GM19043 (cell line): ENCODE results near the gene OXNAD1.

Source experiments
- ATAC-seq: cut with Tn5 transposase; IDR thresholded peaks from one replicate; pipeline ENCODE4 v1.9.1; 2021; ENCODE audit warnings: low read depth; ENCODE audit not compliant: unreplicated experiment

Gene OXNAD1

GRCh38 chr3:16264708-16265454, at the start of gene OXNAD1, which contains the start of gene DPH3:
Gene OXNAD1 (plus strand): TSS chr3:16265212. CDS start chr3:16270953, 5,741 bp downstream.
Gene DPH3 (minus strand): TSS chr3:16264943. CDS start chr3:16264876, 67 bp downstream.
- peak; percentile 100 for ATAC-seq

- ATAC-seq, result no peak
Observed at GRCh38 chr3:16216373-16216935, 48.6 kb upstream of the OXNAD1 start.

GRCh38 chr3:16219777-16220176, 45.2 kb upstream of the OXNAD1 start:
- ATAC-seq, result no peak

GRCh38 chr3:16221990-16222389, 43.0 kb upstream of the OXNAD1 start:
- ATAC-seq, result no peak

GRCh38 chr3:16222547-16222946, 42.5 kb upstream of the OXNAD1 start:
- ATAC-seq, result no peak

- ATAC-seq, result no peak
Observed at GRCh38 chr3:16224325-16224724, 40.7 kb upstream of the OXNAD1 start.

GRCh38 chr3:16227566-16227965, 37.4 kb upstream of the OXNAD1 start:
- no peak for ATAC-seq

- ATAC-seq, result no peak
Observed at GRCh38 chr3:16229681-16230080, 35.3 kb upstream of the OXNAD1 start.

GRCh38 chr3:16231983-16232382, 33.0 kb upstream of the OXNAD1 start:
- ATAC-seq, result no peak

- no peak for ATAC-seq
Observed at GRCh38 chr3:16233806-16234205, 31.2 kb upstream of the OXNAD1 start.

- no peak for ATAC-seq
Observed at GRCh38 chr3:16234281-16234680, 30.7 kb upstream of the OXNAD1 start.

GRCh38 chr3:16236030-16236639, 28.9 kb upstream of the OXNAD1 start:
- ATAC-seq, result no peak

- no peak for ATAC-seq
Observed at GRCh38 chr3:16236856-16237393, 28.1 kb upstream of the OXNAD1 start.

GRCh38 chr3:16239086-16239770, 25.8 kb upstream of the OXNAD1 start:
- ATAC-seq, result no peak

GRCh38 chr3:16239780-16240179, 25.2 kb upstream of the OXNAD1 start:
- no peak for ATAC-seq

- ATAC-seq, result no peak
Observed at GRCh38 chr3:16240229-16241023, 24.6 kb upstream of the OXNAD1 start.

- ATAC-seq, result no peak
Observed at GRCh38 chr3:16241225-16241624, 23.8 kb upstream of the OXNAD1 start.

- ATAC-seq, result no peak
Observed at GRCh38 chr3:16242177-16242576, 22.8 kb upstream of the OXNAD1 start.

GRCh38 chr3:16243706-16244490, 21.1 kb upstream of the OXNAD1 start:
- no peak for ATAC-seq
